Renal pelvis (tissue), 4 donors: Measurements from ENCODE around the gene RSU1. TPM values are rescaled to one million over a fixed set of nuclear protein-coding genes. Genes with fewer than 3 reads are reported as not detected.
A peak's percentile ranks its signal among the peaks of the same experiment; 100 is the strongest.
"Not testable (repeated sequence)": the region's sequence is repeated elsewhere in the genome, so short reads cannot be mapped to it uniquely, and the experiment has no call there.

Experiments used
- DNase-seq: peaks from one replicate; pipeline ENCODE4 v3.0.0-alpha.2; 2013
- polyA plus RNA-seq, 3 donors: library from polyadenylated mRNA; unstranded; fragments of 120-200 nt; gene quantifications; one replicate each; pipeline ENCODE4 v1.2.1, GENCODE V29; 2013; ENCODE audit not compliant: insufficient read length in 3 of 3

Gene RSU1
- polyA plus RNA-seq, 3 donors = 68.5 to 72.9 (median 69.7) TPM

DNA sequence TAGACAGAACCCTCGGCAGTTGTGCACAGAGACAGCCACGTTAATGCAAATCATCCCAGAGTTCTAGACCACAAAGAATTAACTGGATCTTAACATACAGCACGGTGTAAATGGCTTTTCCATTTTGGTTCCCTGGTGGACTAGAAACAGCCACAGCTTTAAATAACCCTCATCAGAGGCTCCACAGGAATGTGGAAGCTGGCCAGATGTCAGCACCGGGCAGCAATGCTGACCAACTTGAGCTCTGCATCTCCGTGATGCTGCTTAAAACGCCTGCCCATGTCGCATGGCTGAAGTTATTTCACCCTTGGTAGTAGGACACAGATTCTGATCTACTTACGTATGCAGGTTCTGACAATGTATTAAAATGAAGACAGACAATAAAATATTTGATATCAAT is 24.5 kb downstream of the RSU1 start:
- no peak for DNase-seq

DNA sequence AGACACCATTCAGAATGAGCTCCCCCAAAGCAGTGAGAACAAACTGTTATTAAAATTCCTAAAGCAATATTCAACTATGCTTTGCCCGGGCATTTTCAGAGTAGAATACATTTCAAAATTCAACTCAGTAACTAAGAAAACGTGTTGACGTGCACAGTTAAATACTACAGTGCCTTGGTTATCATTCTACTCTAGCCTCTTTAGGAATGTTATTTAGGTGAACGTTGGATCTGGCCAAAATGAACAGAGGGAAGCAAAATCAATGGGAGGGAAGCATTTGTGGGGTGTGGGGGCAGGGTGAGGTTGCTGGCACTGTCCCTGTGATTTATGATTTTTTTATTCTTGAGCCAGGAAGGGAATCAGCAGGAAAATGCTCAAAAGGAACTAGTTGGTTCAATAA is 27.5 kb downstream of the RSU1 start:
- no peak for DNase-seq

DNA sequence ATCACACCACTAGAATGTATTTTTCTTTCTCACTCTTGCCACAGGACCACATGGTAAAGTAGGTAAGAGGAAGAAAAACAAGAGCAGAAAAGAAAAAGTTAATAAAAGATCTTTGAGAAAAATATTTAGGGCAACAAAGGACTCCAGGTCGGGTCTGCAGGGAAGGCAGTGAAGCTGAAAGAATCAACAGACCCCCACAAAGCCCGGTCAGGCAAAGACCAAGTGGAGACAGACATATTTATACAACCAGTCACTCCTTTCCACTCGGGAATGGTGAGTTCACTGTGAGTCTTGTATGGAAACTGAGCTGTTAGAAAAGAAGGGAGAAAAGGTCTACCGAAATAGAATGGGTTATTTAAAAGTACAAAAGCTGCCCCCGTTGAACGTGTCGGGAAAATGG is 28.0 kb downstream of the RSU1 start:
- no peak for DNase-seq

DNA sequence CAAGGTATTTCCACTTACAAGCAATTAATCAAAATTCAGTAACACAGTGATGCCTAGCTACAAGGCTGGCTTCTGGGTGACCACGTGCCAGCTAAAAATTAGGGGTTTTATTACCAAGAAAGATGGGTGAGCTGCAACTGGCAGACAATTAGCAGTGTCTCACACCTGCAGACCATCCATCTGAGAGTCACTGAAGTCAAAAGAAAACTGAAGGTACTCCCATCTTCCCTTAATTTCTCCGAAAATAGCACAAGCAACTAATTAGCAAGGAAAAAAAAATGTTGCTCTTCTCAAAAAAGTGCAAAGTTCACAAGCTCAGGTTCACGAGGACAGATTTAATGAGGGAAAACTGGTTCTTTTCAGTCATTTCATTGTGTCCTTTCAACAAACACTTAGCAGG is 28.4 kb downstream of the RSU1 start:
- DNase-seq = no peak

DNA sequence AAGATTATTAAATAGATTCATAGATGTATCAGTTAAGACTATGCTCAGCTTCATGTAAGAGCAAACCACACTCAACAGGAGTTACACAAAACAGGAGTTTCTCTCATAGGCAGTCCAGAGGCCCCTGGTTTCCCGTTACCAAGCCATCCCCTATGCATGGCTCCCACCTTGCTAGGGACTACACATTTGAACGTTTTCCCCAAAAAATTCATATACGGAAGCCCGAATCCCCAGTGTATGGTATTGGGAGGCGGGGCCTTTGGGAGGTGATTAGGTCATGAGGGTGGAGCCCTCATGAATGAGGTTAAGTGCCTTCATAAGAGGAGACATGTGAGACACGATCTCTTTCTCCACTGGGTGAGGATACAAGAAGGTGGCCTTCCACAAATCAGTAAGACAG is 29.1 kb downstream of the RSU1 start:
- no peak for DNase-seq

DNA sequence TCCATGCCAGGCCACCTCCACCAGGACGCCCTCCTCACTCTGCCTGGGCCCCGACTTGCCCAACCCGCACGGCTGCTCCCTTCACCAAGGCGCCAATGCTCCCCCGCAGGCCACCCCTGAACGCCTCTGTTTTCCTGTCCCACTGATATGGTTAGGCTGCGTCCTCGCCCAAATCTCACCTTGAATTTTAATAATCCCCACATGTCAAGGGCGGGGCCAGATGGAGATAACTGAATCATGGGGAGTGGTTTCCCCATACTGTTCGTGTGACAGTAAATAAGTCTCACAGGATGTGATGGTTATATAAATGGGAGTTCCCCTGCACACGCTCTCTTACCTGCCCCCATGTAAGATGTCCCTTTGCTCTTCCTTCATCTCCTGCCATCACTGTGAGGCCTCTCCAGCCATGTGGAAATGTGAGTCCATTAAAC is 29.8 kb downstream of the RSU1 start:
- DNase-seq = no peak

DNA sequence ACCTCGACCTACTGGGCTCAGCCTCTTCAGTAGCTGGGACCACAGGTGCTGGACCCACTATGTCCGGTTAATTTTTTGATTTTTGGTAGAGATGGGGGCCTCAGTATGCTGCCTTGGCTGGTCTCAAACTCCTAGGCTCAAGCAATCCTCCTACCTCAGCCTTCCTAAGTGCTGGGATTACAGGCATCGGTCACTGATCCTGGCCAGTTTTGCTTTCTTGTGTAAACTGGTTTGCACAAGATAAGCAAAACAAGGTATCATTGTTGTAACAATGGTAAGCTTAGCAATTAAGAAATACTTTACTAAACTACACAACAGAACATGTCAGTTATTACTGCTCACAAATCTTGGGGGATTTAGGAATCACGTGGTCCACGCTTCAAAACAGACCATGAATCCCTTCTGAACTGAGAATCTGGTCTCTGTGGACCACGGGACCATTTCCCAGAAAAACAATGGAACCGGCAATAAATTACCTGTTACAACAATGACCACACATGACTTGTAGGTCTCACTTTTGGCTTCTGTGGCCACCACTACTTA is 36.8 kb downstream of the RSU1 start:
- no peak for DNase-seq

DNA sequence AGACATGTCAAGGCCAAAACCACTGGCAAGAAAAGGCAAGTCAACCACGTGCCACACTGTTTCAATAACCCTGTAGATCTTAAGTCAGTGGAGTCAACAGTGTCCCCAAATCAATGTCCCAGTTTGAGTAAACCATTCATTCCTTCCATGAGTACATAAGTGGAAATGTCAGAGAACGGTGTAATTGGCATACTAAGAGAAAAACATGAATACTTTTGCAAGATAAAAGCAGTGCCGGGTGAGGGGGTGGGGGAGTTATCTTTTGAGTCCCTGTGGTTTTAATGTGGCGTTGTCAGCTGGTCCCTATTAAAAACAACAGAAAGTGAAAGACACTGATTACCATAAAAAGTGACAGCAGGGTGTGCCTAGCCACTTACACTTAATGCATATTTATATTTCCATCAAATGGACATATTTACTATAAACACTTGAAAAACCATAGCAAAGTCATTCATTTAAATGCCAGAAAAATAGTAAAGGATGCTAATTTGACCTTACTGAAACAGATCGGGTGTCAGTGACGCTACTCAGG is 37.8 kb downstream of the RSU1 start:
- no peak for DNase-seq

DNA sequence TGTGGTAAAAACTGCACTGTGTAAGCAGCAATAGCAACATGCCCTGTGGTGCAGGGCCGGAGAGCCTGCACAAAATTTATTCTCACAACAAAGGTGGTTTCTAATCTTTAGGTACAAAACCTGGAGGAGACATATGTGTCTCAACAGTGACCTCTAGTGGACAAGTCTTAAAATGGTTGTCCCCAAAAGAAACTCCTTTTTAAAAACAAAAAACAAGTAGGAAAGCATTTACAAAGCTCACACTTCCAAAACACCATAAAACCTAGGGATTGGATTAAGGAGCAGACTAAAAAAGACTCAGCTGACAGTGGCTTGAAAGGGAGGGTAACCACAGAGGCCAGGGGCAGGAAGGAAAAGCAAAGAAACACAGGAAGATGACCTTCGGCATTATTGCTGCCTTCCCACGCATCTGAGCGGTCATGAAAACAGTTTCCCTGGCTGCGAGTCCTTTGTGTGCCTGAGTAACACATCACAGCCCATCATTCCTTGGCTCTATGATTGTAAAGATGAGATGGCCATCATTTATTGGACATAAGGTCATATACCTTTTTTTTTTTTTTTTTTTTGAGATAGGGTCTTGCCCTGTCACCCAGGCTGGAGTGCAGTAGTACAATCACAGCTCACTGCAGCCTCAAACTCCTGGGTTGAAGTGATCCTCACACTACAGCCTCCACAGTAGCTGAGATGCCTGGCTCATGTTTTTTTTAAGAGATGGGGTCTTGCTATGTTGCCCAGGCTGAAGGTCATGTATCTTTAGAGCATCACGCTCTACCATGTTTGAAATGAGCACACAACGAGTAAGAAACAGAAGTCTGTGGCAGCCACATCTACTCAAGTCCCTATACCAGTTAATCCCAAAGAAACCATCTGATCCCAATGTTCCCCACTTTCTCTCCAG is 39.5 kb downstream of the RSU1 start:
- peak; percentile 72 for DNase-seq

DNA sequence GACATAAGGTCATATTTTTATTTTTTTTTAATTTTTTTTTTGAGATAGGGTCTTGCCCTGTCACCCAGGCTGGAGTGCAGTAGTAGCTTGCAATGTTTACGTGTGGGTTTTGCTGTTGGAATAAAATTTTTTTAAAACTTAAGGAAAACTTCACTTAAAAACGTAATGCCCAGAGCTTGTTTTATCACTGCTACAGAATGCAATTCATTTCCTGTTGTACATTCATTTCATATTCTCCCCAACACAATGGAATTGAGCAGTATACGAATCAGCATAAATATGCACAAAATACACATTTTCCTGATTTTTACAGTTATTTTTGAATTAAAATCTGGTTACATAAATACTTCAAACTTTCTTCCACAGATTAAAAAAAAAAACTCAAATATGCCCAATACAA is 40.3 kb downstream of the RSU1 start:
- no peak for DNase-seq

DNA sequence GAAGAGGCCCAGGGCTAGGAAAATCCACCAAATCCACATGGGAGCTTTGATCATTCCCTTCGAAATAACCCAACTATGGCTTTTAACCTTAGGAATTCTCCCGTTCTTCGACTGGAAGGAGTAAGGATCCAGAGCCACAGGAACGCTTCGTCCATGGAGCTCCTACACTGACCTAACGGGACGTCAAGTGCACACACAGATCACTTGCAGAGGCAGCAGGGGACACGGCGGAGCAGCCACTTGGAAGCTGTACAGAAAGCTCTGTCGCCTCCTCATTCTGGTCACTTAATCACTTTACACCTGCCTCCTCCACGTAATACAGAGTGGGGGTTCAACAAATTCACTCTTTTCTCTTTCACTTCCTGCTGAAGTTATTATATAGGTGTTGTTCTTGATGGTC is 43.9 kb downstream of the RSU1 start:
- DNase-seq = no peak

DNA sequence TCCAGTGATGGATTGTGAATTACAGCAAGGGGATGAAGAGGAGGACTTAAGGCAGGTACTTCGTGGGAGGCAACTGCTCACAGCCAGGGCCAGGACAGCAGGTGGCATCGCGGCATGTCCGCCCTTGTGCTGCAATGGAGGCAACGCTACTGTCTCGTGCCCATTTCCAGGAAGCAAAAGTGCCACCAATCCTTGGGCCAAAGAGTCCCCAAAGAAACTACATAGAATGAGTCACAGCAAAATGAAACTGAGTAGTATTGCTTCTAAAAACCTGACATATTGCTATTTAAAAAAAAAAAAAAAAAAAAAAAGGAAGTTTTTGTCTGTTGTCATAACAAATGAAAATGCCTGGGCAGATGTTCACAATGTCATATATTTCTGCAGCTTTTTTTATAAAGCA is 46.6 kb downstream of the RSU1 start:
- DNase-seq = no peak

DNA sequence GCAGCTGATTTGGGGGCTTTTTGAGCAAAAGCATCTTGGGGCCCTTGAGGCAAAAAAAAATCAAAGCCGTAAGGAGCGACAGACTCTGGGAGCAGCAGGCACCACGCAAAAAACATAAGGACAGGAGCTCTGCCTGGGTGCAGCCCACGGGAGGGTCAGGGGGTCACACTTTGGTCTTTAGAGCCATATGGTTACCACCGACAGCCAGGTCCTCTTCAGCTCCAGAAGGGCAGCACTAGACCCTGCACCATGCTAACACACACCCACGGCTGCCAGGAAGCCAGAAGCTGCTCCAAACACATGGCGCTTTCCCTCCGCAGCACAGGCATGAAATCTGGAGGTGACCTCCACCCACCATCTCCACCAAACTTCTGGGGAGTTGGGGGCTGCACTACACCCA is 47.1 kb downstream of the RSU1 start:
- DNase-seq = no peak

DNA sequence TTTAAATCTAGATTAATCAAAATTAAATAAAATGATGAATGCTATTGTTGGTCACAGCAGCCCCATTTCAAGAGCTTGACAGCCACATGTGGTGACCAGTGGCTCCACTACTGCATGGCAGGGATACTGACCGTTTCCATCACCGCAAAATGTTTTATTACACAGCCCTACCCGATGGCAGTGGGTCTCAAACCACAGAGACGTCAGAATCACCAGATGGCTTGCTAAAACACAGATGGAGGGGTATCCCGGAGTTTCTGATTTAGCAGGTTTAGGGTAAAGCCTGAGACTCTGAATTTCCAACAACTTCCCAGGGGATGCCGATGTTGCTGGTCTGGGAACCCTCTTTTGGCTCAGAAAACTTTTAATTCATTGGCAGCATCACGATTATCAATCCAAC is 47.9 kb downstream of the RSU1 start:
- DNase-seq = no peak

DNA sequence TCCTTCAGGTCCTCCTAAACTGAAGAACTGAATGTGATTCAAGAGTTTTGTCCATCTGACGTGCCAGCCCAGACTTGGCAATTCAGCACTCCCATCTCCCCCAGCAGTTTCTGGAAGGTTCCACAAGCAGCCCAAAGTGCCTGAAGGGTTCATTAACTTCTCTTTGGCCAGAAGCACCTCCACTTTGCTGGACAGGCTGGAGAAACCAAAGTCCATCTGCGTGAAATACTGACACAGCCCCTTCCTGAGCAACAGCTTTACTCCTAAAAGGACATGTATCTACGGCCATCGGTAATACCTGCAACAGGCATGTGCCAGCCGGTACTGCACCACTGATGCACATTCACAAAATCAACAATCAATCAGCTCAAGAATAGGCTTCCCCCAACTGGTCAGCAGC is 48.5 kb downstream of the RSU1 start:
- DNase-seq = no peak

DNA sequence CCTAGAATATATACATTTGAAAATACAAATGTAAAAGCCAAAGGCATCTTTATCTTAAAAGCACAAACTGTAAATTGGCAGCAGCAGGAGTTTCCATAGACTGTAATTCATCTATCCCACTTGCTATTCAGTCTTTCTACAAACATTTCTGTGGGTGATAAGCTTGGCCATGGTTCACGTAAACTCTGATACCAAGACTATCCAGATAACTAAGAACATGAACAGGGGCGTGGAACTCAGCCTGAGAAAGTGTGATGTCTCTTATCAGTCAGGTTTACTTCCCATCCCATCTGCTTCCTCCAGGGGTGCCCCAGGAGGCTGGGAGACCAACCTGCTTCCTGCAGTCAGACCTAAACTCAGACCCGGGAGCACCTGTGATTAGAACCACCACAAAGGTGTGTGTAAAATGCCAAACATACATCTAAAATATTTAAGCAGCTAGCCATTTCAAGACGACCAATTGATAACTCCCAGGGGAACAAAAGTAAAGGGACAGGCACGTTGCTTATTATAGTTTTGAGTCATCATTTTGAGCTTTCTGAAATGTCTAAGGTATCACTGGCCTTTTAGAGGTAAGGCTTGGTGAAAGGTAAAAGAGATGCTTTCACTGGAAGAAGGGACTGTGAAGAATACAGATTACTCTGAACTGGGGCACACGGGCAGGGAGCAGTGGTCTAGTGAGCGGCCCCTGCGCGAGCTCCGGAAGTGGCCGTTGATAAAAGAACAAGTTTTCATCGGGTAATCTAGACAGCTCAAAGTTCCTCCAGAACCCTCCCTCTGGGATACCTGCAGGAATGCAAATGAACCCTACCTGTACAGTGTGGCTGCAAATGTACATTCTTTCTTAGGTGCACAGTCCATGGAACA is 51.5 kb downstream of the RSU1 start:
- no peak for DNase-seq

DNA sequence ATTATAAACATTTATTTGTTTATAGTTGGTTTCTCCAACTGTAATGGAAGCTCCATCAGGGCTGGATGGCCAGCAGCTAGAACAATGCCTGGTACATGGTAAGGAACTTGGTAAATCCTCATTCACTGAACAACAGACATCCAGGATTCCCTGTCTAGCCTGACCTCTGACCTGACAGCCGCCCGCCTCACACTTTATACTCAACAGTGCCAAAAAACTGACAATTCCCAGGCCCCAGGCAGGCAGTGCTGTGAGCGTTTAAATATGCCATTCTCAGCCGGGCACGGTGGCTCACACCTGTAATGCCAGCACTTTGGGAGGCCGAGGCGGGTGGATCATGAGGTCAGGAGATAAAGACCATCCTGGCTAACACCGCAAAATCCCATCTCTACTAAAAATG is 55.9 kb downstream of the RSU1 start:
- no peak for DNase-seq

DNA sequence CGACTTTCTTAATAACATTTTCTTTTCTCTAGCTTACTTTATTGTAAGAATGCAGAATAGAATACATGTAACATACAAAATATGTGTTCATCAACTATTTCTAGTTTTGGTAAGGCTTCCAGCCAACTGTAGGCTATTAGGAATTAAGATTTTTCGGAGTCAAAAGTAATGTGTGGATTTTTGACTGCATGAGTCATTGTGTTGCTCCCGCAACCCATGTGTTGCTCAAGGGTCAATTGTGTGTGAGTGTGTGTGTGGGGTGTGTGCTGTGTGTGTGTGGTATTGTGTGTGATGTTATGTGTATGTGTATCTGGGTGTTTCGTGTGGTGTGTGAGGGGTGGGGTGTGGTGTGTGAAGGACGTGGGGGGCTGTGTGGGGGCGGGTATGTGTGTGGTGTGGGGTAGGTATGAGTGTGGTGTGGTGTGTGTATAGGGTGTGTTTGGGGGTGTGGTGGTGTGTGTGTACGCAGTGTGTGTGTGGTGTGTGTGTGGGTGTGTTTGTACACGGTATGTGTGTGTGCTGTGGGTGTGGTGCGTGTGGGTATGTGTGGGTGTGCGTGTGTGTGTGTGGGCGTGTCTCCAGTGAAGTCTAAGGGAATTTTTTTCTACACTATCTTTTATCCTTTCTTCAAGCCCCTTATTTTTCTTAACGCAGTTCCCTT is 60.5 kb downstream of the RSU1 start:
- DNase-seq = no peak

DNA sequence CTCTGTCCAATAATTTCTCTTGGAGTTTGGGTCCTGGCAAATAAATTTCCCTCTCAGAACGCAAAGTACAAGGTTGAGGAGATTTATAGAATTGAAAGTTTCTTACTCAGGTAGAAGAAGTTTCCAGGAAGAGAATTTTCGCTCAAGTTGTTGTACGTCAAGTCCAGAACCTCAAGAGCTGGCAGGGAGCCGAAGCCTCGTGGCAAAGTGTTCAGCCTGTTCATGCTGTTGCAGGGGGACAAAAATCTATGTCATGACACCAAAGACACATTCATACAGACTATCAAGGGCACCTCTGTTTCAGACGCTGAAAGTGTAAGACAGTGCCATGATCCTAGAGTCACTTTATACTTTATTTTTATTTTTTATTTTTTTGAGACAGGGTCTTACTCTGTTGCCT is 62.5 kb downstream of the RSU1 start:
- DNase-seq = no peak

DNA sequence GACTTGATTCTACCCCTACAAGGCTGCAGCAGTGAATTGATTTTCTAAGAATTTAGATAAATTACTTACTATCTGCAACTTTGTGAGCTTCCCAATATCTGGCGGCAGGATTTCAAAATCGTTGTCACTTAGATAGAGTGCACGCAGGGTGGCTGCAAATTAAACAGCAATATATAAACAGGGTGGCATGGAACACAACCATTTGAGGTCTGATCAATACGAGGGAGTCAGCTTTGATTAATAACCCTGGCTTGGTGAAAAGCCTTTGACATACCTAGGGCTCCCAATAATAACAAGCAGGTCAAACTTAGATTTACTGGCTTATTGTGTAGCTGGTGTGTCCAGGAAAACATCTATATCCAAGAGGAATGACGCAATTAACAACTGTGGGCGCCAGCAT is 64.4 kb downstream of the RSU1 start:
- not testable (repeated sequence) for DNase-seq

DNA sequence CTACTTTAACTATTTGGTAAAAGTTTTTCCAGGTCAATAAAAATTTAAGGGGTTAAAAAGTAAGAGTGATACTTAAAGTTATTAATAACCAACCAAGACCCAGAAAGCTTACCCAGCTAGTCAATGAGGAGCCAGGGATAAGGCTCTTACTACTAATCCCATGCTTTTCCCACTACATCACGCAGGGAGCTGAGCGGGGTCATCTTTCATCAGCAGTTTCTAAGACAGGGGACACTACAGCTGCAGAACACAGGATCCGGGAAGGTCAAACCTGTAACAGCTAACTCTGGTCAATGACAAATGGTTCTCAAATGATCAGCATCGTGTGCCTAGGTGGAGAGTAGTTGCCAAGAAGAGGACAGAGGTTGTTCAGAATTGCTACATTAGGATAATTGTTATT is 65.1 kb downstream of the RSU1 start:
- DNase-seq = no peak

DNA sequence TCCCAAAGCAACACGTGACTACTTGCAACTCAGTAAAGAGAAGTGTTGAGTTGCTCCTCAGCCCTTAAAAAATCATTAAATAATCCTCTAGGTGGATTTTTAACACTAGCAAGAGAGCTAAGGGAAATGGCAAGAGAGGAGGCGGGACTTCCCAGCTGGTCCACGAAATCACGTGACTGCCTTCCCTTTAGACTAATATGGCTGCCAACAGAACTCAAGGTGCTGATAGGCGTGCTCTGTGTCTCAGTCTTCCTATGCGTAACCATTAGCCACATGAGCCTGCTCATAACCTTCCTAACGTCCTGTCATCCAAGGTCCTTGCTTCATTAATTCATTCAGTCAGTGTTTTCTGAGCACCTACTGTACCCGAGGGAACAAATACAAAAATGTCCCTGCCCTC is 66.0 kb downstream of the RSU1 start:
- DNase-seq = no peak
